Tibial nerve (tissue), 4 donors: ENCODE data around the gene BPIFB3. TPM values are rescaled to one million over a fixed set of nuclear protein-coding genes. Genes with fewer than 3 reads are reported as not detected.

Experiments used
- DNase-seq, 2 donors: peaks; one replicate each; pipeline ENCODE4 v3.0.0-alpha.2; 2019; ENCODE audit warnings: low spot score in 2 of 2
- H3K27ac ChIP-seq, 4 donors: fragments of 200-600 bp; sonication (generic) in 3 of 4; one replicate each; pipeline ENCODE4 v1.5.1; 2017 to 2019; ENCODE audit warnings: mild to moderate bottlenecking in 1 of 4
- H3K27me3 ChIP-seq, 2 donors: fragments of 200-600 bp; sonication (generic) in 1 of 2; one replicate each; pipeline versions ENCODE4 v1.5.1 to v1.6.0; 2017 to 2019
- H3K36me3 ChIP-seq, 3 donors: fragments of 200-600 bp; sonication (generic); one replicate each; pipeline ENCODE4 v1.5.1; 2018 to 2019
- H3K4me1 ChIP-seq, 4 donors: fragments of 200-600 bp; sonication (generic) in 3 of 4; one replicate each; pipeline ENCODE4 v1.5.1; 2017 to 2019
- H3K4me3 ChIP-seq, 4 donors: fragments of 200-600 bp; sonication (generic) in 3 of 4; one replicate each; pipeline ENCODE4 v1.5.1; 2017 to 2019; ENCODE audit warnings: mild to moderate bottlenecking in 1 of 4, moderate library complexity in 1 of 4
- H3K9me3 ChIP-seq, 4 donors: fragments of 200-600 bp; sonication (generic) in 3 of 4; one replicate each; pipeline ENCODE4 v1.5.1; 2017 to 2019
- CTCF ChIP-seq, 5 experiments: fragments of 200-600 bp in 3 of 5; fragments of 450-650 bp in 2 of 5; sonication (generic) in 3 of 5; IDR thresholded peaks; one replicate each; pipeline ENCODE4 v1.5.1; 2016 to 2019; ENCODE audit warnings: antibody characterized with exemption in 5 of 5, mild to moderate bottlenecking in 3 of 5, moderate library complexity in 2 of 5
- EP300 ChIP-seq, 2 donors: sonication (generic); formaldehyde crosslinking; IDR thresholded peaks; one replicate each; pipeline ENCODE4 v1.6.1; 2017; ENCODE audit warnings: antibody characterized with exemption in 2 of 2, mild to moderate bottlenecking in 1 of 2
- POLR2A ChIP-seq, 2 donors: fragments of 450-650 bp; IDR thresholded peaks; one replicate each; pipeline ENCODE4 v1.6.1; 2017; ENCODE audit warnings: antibody characterized with exemption in 2 of 2, mild to moderate bottlenecking in 2 of 2, moderate library complexity in 2 of 2
- WGBS, 2 donors: methylation state at CpG; one replicate each; pipeline ENCODE4 v1.1.5; 2018; 5-methylcytosine and 5-hydroxymethylcytosine counted together
- total RNA-seq, 4 donors: library from RNA; depleted of rRNA; stranded (reverse); fragments of >200 nt; gene quantifications; one replicate each; pipeline ENCODE4 v1.1.0, GENCODE V29; 2016

BPIFB3 gene
- total RNA-seq, 4 donors from 2014 or later: not detected

- H3K27ac ChIP-seq: no peak overlapping the region
- no peak for DNase-seq
- 73 to 74% methylated on average over 3 of the region's 3 CpGs for WGBS, 2 donors
- H3K9me3 ChIP-seq: no peaks in the 10 kb centered on the region
- H3K4me3 ChIP-seq: no peak overlapping the region
- no peaks in the 10 kb centered on the region for H3K27me3 ChIP-seq
- H3K4me1 ChIP-seq: peaks cover 0 to 3% (median 0%) of the 10 kb centered on the region in 4 donors
- TF ChIP-seq CTCF (IDR thresholded peaks at IDR 0.05): no peak
- TF ChIP-seq EP300 (IDR thresholded peaks at IDR 0.05): no peak
- no peaks in the 10 kb centered on the region for H3K36me3 ChIP-seq
Measured at GRCh38 chr20:33067806-33068205, 14.1 kb downstream of the BPIFB3 start.

- Histone ChIP-seq H3K4me1 (no peaks in the 10 kb centered on the region), H3K27me3 (no peaks in the 10 kb centered on the region), H3K27ac (no peak overlapping the region), H3K36me3 (no peaks in the 10 kb centered on the region), H3K9me3 (no peaks in the 10 kb centered on the region), H3K4me3 (no peak overlapping the region)
- 80 to 81% methylated on average over 12 of the region's 12 CpGs for WGBS, 2 donors
- TF ChIP-seq CTCF (IDR thresholded peaks at IDR 0.05): no peak
- no peak for TF ChIP-seq EP300 (IDR thresholded peaks at IDR 0.05)
- no peak for DNase-seq
Measured at GRCh38 chr20:33068251-33068939, 14.7 kb downstream of the BPIFB3 start.

- 85 to 89% methylated on average over 9 of the region's 9 CpGs for WGBS, 2 donors
- H3K27ac ChIP-seq: no peak overlapping the region
- no peaks in the 10 kb centered on the region for H3K36me3 ChIP-seq
- TF ChIP-seq EP300 (IDR thresholded peaks at IDR 0.05) (no peak), POLR2A (IDR thresholded peaks at IDR 0.05) (no peak), CTCF (IDR thresholded peaks at IDR 0.05) (no peak)
- no peaks in the 10 kb centered on the region for H3K27me3 ChIP-seq
- H3K4me1 ChIP-seq: no peaks in the 10 kb centered on the region
- no peak for DNase-seq
- H3K9me3 ChIP-seq: no peaks in the 10 kb centered on the region
- H3K4me3 ChIP-seq: no peak overlapping the region
Measured at GRCh38 chr20:33069673-33070072, 16.0 kb downstream of the BPIFB3 start.

- Histone ChIP-seq H3K27me3 (no peaks in the 10 kb centered on the region), H3K36me3 (no peaks in the 10 kb centered on the region), H3K4me3 (no peak overlapping the region), H3K9me3 (no peaks in the 10 kb centered on the region), H3K4me1 (no peaks in the 10 kb centered on the region), H3K27ac (no peak overlapping the region)
- WGBS, 2 donors: 80 to 81% methylated on average over 14 to 19 of the region's 19 CpGs
- DNase-seq: no peak
- TF ChIP-seq POLR2A (IDR thresholded peaks at IDR 0.05) (no peak), EP300 (IDR thresholded peaks at IDR 0.05) (no peak), CTCF (IDR thresholded peaks at IDR 0.05) (no peak)
Measured at GRCh38 chr20:33070111-33071053, 16.7 kb downstream of the BPIFB3 start.

GRCh38 chr20:33071198-33071597, 17.5 kb downstream of the BPIFB3 start:
- no peak overlapping the region for H3K4me3 ChIP-seq
- 91 to 92% methylated on average over 5 of the region's 5 CpGs for WGBS, 2 donors
- H3K27ac ChIP-seq: no peak overlapping the region
- H3K4me1 ChIP-seq: no peaks in the 10 kb centered on the region
- H3K36me3 ChIP-seq: no peaks in the 10 kb centered on the region
- no peaks in the 10 kb centered on the region for H3K9me3 ChIP-seq
- H3K27me3 ChIP-seq: no peaks in the 10 kb centered on the region
- no peak for TF ChIP-seq EP300 (IDR thresholded peaks at IDR 0.05)
- TF ChIP-seq CTCF (IDR thresholded peaks at IDR 0.05): no peak
- DNase-seq: no peak
